Medulla oblongata (tissue), 1 donor: ENCODE results near the gene SEMA7A.

Experiments used
- DNase-seq: peaks from one replicate; pipeline ENCODE4 v3.0.0-alpha.2; 2015; ENCODE audit errors: extremely low spot score

SEMA7A gene

GRCh38 chr15:74451861-74452835 is 18.4 kb upstream of the SEMA7A start:
- DNase-seq: no peak

- no peak for DNase-seq
These were observed 17.6 kb upstream of the SEMA7A start for GRCh38 chr15:74451322-74451721.

- DNase-seq: no peak
These were observed 16.0 kb upstream of the SEMA7A start for GRCh38 chr15:74449643-74450205.

GRCh38 chr15:74449095-74449494 is 15.3 kb upstream of the SEMA7A start:
- no peak for DNase-seq

- no peak for DNase-seq
These were observed 12.3 kb upstream of the SEMA7A start for GRCh38 chr15:74445816-74446763.

GRCh38 chr15:74444106-74445062 is 10.6 kb upstream of the SEMA7A start:
- peak; percentile 51 for DNase-seq

GRCh38 chr15:74443100-74443909 is 9.5 kb upstream of the SEMA7A start:
- no peak for DNase-seq

GRCh38 chr15:74442604-74443003 is 8.8 kb upstream of the SEMA7A start:
- no peak for DNase-seq

GRCh38 chr15:74442063-74442462 is 8.3 kb upstream of the SEMA7A start:
- no peak for DNase-seq

- no peak for DNase-seq
These were observed 7.6 kb upstream of the SEMA7A start for GRCh38 chr15:74441248-74441941.

GRCh38 chr15:74438721-74439316 is 5.1 kb upstream of the SEMA7A start:
- peak; percentile 93 for DNase-seq

- DNase-seq: no peak
These were observed 4.4 kb upstream of the SEMA7A start for GRCh38 chr15:74438206-74438605.

GRCh38 chr15:74434263-74435136 is 742 bp upstream of the SEMA7A start:
- DNase-seq: no peak

- DNase-seq: no peak
These were observed 678 bp downstream of the SEMA7A start for GRCh38 chr15:74432968-74433591.

GRCh38 chr15:74432271-74432967 is 1.3 kb downstream of the SEMA7A start:
- DNase-seq: no peak

GRCh38 chr15:74431645-74432044 is 2.1 kb downstream of the SEMA7A start:
- no peak for DNase-seq

GRCh38 chr15:74431116-74431515 is 2.6 kb downstream of the SEMA7A start:
- no peak for DNase-seq
